GM13976 (cell line): Measurements from ENCODE around the gene RSL1D1.

Source experiments
- DNase-seq: peaks from one replicate; pipeline ENCODE4 v3.0.0; 2012; ENCODE audit warnings: low spot score
- in situ Hi-C: fragments of 300-500 bp; cut with MboI; formaldehyde crosslinking; loops from one replicate; pipeline ENCODE4 v1.12.0; 2022; ENCODE audit warnings: low sequenced_read_pairs, mixed read lengths, inconsistent platforms; ENCODE audit not compliant: unreplicated experiment
- TF ChIP-seq, protein P1 (sequence below): IDR thresholded peaks from 2 replicates; pipeline ENCODE4 v1.5.1; 2012; ENCODE audit warnings: borderline replicate concordance, mild to moderate bottlenecking; ENCODE audit not compliant: insufficient read depth; ENCODE audit errors: extremely low read depth, missing control alignments, control extremely low read depth

Gene RSL1D1

DNA sequence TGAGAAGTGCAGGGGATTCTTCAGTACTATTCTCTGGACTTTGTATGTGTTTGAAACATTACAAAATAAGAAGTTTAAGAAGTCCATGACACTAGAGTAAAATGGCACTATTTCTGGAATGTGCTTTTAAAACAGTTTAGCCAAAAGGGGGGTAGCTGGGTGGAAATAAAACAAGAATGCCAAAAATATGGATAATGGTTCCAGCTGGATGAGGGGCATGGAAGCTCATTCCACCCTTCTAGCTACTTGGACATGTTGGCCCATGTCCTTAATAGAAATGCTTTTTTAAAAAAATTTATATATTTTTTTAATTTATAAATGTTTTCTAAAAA is 67.3 kb downstream of the RSL1D1 start:
- DNase-seq = no peak
- in situ Hi-C loops = no loop called here
- TF ChIP-seq, protein P1, sequence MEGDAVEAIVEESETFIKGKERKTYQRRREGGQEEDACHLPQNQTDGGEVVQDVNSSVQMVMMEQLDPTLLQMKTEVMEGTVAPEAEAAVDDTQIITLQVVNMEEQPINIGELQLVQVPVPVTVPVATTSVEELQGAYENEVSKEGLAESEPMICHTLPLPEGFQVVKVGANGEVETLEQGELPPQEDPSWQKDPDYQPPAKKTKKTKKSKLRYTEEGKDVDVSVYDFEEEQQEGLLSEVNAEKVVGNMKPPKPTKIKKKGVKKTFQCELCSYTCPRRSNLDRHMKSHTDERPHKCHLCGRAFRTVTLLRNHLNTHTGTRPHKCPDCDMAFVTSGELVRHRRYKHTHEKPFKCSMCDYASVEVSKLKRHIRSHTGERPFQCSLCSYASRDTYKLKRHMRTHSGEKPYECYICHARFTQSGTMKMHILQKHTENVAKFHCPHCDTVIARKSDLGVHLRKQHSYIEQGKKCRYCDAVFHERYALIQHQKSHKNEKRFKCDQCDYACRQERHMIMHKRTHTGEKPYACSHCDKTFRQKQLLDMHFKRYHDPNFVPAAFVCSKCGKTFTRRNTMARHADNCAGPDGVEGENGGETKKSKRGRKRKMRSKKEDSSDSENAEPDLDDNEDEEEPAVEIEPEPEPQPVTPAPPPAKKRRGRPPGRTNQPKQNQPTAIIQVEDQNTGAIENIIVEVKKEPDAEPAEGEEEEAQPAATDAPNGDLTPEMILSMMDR = no peak
